Fibroblast of pulmonary artery (primary cell): ENCODE measurements around the gene SCN2B.

ENCODE experiments used
- DNase-seq: peaks from one replicate; pipeline ENCODE4 v3.0.0-alpha.2; 2010; ENCODE audit warnings: low read depth
- H3K4me3 ChIP-seq: replicated peaks from 2 replicates; pipeline ENCODE4 v1.5.1; 2011; ENCODE audit warnings: low read depth, mild to moderate bottlenecking, control low read depth, low read length, moderate library complexity
- TF ChIP-seq, protein P1 (sequence below): IDR thresholded peaks from 2 replicates; pipeline ENCODE4 v1.5.1; 2011; ENCODE audit warnings: mild to moderate bottlenecking, control low read depth, low read length, inconsistent platforms; ENCODE audit errors: missing control alignments

The SCN2B gene

DNA sequence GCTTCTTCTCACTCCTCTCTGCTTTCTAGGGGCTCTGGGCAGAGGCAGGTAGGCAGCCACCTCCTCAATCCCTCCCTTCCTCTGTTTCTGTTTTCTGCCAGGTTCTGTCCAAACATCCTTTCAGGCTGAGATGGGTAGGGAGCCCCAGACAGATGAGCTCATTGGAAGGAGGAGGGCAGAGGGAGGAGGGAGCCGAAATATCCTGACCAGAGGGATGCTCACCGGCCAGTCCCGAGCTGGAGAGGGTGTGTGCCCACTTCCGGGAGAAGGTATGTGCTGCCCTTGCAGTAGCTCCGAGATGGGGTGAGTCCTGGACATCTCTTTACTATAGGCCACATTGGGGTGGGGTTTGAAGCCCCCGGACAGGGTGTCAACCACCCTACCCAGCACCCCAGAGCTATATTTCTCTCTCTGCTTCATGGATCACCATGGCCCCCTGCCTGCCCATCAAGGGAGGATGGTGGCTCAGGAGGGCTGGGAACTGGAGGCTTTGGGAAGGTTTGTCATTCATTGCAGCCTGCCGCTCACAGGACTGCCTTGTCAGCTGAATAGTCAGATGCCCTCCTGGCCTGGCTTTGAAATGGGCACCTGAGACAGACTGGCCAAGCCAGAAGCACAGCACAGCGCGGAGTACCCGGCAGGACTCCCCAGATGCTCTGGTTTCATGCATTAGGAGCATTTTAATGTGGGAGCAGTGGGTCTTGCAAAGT lies 19.1 kb downstream of the SCN2B start:
- H3K4me3 ChIP-seq: no peak overlapping the region
- TF ChIP-seq, protein P1, sequence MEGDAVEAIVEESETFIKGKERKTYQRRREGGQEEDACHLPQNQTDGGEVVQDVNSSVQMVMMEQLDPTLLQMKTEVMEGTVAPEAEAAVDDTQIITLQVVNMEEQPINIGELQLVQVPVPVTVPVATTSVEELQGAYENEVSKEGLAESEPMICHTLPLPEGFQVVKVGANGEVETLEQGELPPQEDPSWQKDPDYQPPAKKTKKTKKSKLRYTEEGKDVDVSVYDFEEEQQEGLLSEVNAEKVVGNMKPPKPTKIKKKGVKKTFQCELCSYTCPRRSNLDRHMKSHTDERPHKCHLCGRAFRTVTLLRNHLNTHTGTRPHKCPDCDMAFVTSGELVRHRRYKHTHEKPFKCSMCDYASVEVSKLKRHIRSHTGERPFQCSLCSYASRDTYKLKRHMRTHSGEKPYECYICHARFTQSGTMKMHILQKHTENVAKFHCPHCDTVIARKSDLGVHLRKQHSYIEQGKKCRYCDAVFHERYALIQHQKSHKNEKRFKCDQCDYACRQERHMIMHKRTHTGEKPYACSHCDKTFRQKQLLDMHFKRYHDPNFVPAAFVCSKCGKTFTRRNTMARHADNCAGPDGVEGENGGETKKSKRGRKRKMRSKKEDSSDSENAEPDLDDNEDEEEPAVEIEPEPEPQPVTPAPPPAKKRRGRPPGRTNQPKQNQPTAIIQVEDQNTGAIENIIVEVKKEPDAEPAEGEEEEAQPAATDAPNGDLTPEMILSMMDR: no peak
- DNase-seq: no peak

DNA sequence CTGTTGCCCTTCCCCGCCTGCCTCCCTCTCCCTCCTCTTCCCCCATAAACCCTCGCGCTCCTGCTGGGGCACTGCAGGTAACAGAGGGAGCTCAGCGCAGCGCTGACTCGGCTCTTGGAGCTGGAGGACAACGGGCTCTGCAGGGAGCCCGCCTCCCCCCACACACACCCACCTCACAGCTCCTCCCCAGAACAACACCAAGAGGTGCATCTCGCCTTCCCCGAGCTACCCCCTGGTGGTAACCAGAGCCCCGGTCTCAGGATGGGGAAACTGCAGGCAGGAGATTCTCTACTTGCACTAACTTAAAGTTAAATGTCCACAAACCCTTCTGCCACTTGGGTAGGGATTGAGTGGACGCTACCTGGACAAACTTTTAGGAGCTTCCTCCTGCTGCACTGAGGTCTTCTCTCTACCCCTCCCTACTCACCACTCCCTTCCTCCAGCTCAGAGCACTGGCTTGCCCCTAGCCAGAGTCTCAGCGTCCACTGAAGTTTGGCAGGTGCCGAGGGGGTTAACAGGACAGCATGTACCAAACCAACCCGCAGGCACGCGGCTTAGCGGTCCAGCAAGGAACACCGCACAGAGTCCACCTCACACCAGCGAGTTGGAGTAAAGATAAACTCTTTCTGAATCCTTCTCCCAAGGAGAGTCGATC lies 19.8 kb downstream of the SCN2B start:
- TF ChIP-seq, protein P1: no peak
- H3K4me3 ChIP-seq: no peak overlapping the region
- DNase-seq: no peak

DNA sequence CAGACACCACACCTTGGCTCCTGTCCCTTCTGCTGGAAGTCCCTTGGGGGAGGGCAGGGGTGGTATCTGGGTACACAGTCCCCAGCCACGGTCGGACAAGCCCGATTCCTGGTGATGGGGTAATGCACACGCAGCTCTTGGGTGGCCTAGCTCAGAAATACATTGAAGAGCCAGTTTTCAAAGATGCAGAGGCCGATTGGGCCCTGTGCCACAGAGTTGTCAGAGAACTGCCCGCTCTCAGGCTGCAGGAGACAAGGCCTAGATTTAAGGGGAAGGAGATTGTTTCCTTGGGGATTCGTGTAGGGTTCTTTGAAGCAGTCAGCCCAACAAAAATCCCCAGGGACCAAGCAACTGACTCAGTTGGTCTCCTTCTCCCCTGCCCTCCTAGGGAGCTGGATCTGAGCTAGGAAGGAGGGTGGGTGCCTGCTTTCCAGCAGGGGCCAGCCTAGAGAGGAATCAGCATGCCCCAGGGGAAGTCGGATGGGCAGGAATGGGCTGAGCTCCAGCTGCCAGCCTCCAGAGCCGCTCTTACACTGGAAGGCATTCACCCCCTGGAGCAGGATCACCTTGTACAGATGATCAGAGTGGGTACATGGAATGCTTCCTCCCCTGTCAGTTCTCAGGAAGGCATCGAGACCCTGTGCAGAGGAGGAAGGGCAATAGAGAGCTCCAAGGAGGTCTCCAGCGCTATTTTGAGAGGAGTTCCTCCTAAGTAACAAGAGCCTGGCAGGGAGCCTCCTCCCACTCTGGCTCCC lies 20.5 kb downstream of the SCN2B start:
- no peak for DNase-seq
- TF ChIP-seq, protein P1: no peak
- no peak overlapping the region for H3K4me3 ChIP-seq

DNA sequence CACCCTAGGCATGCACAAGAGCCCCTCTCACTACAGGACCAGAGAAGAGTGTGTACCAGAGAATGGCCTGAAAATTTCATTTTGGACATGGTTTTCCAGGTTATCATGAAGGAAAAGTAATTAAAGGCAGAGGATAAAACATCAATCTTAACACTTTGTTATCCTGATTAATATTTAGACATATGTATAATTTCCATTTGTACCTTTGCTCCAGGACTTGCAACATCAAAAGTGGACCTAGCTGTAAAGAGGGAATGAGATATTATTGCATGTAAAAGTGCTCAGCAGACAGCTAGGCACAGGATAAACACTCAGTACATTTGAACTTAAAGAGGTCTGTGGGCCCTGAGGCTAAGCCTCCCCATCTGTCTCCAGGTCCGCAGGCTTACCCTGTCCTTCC lies 21.8 kb downstream of the SCN2B start:
- no peak overlapping the region for H3K4me3 ChIP-seq
- TF ChIP-seq, protein P1: no peak
- DNase-seq: no peak

DNA sequence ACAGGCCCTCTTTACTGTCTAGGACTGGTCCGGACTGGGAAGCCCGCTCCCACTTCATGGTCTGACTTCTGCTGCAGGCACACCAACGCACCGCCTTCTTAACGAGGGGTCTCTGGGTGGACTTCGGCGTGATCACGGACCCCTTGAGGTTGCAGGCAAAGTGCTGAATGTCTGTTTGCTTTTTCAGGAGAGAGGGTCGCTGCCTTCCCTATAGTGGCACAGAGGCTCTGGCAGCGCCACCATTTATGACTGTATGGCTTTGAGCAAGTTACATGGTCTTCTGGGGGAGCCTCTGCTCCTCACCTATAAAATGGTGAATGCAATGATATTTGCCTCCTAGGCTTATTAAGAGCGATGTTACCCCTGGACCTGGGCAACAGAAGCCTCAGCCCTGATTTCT lies 22.5 kb downstream of the SCN2B start:
- DNase-seq: no peak
- TF ChIP-seq, protein P1: no peak
- no peak overlapping the region for H3K4me3 ChIP-seq

DNA sequence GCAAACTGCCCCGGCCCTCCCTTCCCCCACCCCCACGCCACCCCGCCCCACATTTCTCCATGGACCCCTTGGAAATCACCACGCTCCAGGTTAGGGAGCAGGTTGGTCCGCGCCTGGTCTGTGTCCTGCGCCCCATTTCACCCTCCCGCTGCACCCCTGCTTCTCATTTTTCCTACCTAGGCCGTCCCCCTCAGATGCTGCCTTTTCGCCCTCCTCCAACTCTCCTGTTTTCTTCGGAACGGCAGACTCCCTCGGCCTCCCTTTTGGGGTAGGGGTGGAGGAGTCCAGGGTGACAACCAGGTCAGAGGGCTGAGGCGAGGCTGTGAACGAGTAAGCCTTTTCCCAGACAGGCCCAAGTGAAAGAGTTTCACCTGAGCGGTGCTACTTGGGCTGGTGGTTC lies 22.9 kb downstream of the SCN2B start:
- TF ChIP-seq, protein P1: no peak
- no peak overlapping the region for H3K4me3 ChIP-seq
- no peak for DNase-seq
